Esophagus squamous epithelium (tissue), 5 donors: ENCODE results near the gene CARM1. TPM values are rescaled to one million over a fixed set of nuclear protein-coding genes. Genes with fewer than 3 reads are reported as not detected.

Experiments
- DNase-seq: peaks from one replicate; lab custom pipeline; 2025; lab: John Stamatoyannopoulos, UW
- H3K27ac ChIP-seq, 4 donors: fragments of 200-600 bp; sonication (generic); one replicate each; pipeline ENCODE4 v1.5.1; 2016 to 2019; ENCODE audit warnings: mild to moderate bottlenecking in 1 of 4
- H3K27me3 ChIP-seq, 4 donors: fragments of 200-600 bp; sonication (generic); 1 replicate in 3 of 4; 2 replicates in 1 of 4; pipeline versions ENCODE4 v1.5.1 to v1.6.0; 2017 to 2021; ENCODE audit warnings: antibody characterized with exemption in 1 of 4
- H3K36me3 ChIP-seq, 3 donors: fragments of 200-600 bp; sonication (generic); one replicate each; pipeline ENCODE4 v1.5.1; 2016 to 2019
- H3K4me1 ChIP-seq, 3 donors: fragments of 200-600 bp; sonication (generic); one replicate each; pipeline ENCODE4 v1.5.1; 2017 to 2019
- H3K4me3 ChIP-seq, 4 donors: fragments of 200-600 bp; sonication (generic); 1 replicate in 3 of 4; 2 replicates in 1 of 4; pipeline ENCODE4 v1.5.1; 2016 to 2019; ENCODE audit warnings: mild to moderate bottlenecking in 2 of 4, moderate library complexity in 1 of 4
- H3K9me3 ChIP-seq, 3 donors: fragments of 200-600 bp; sonication (generic); one replicate each; pipeline ENCODE4 v1.5.1; 2016 to 2019
- CTCF ChIP-seq, 6 experiments: fragments of 450-650 bp in 4 of 6; fragments of 200-600 bp in 2 of 6; sonication (generic) in 2 of 6; IDR thresholded peaks; one replicate each; pipeline ENCODE4 v1.5.1; 2016 to 2019; ENCODE audit warnings: antibody characterized with exemption in 6 of 6, mild to moderate bottlenecking in 4 of 6, moderate library complexity in 4 of 6
- POLR2A ChIP-seq, 4 donors: fragments of 450-650 bp; IDR thresholded peaks; one replicate each; pipeline ENCODE4 v1.6.1; 2017; ENCODE audit warnings: antibody characterized with exemption in 4 of 4, mild to moderate bottlenecking in 4 of 4, moderate library complexity in 3 of 4
- WGBS, 2 donors: methylation state at CpG; one replicate each; pipeline ENCODE4 v1.1.5; 2018; 5-methylcytosine and 5-hydroxymethylcytosine counted together
- intact Hi-C: fragments of 100-400 bp; cut with DNase I; formaldehyde crosslinking; loops from one replicate; pipeline ENCODE4 v1.15.0; 2022
- total RNA-seq, 4 donors: library from RNA; depleted of rRNA; stranded (reverse); fragments of >200 nt; gene quantifications; one replicate each; pipeline ENCODE4 v1.1.0, GENCODE V29; 2016
- donor health status: DM: yes; HTN: yes; CAD: no.

CARM1 gene
- total RNA-seq, 4 donors from 2014 or later, result 21.4 to 35.4 (median 28.5) TPM

- intact Hi-C loops, result no loop called here
- TF ChIP-seq CTCF (IDR thresholded peaks at IDR 0.05), result no peak
- TF ChIP-seq POLR2A (IDR thresholded peaks at IDR 0.05), result no peak
- no peaks in the 10 kb centered on the region for H3K9me3 ChIP-seq
- no peaks in the 10 kb centered on the region for H3K36me3 ChIP-seq
- peaks cover 40 to 91% (median 48%) of the 10 kb centered on the region in 3 donors for H3K4me1 ChIP-seq
- DNase-seq, result no peak
- no peak overlapping the region for H3K27ac ChIP-seq
- H3K4me3 ChIP-seq, result no peak overlapping the region
- 91 to 93% methylated on average over 3 to 4 of the region's 6 CpGs for WGBS, 2 donors
- no peaks in the 10 kb centered on the region for H3K27me3 ChIP-seq
Measured at GRCh38 chr19:10895363-10895762, 24.0 kb downstream of the CARM1 start.

- no peak for DNase-seq
- intact Hi-C loops, result no loop called here
- TF ChIP-seq CTCF (IDR thresholded peaks at IDR 0.05) (no peak), POLR2A (IDR thresholded peaks at IDR 0.05) (no peak)
- Histone ChIP-seq H3K36me3 (no peaks in the 10 kb centered on the region), H3K27ac (no peak overlapping the region), H3K4me1 (peaks cover 38 to 91% (median 46%) of the 10 kb centered on the region in 3 donors), H3K9me3 (no peaks in the 10 kb centered on the region), H3K27me3 (no peaks in the 10 kb centered on the region), H3K4me3 (no peak overlapping the region)
- 89 to 94% methylated on average over 10 to 11 of the region's 12 CpGs for WGBS, 2 donors
Measured at GRCh38 chr19:10895920-10896319, 24.6 kb downstream of the CARM1 start.

GRCh38 chr19:10896851-10897526, 25.6 kb downstream of the CARM1 start:
- intact Hi-C loops, result no loop called here
- TF ChIP-seq POLR2A (IDR thresholded peaks at IDR 0.05), result no peak
- TF ChIP-seq CTCF (IDR thresholded peaks at IDR 0.05), result no peak
- Histone ChIP-seq H3K36me3 (no peaks in the 10 kb centered on the region), H3K27ac (no peak overlapping the region), H3K27me3 (no peaks in the 10 kb centered on the region), H3K9me3 (no peaks in the 10 kb centered on the region), H3K4me1 (peaks cover 37 to 91% (median 44%) of the 10 kb centered on the region in 3 donors), H3K4me3 (no peak overlapping the region)
- DNase-seq, result no peak
- 28 to 55% methylated on average over 3 to 4 of the region's 7 CpGs for WGBS, 2 donors

GRCh38 chr19:10898633-10899032, 27.3 kb downstream of the CARM1 start:
- TF ChIP-seq POLR2A (IDR thresholded peaks at IDR 0.05) (no peak), CTCF (IDR thresholded peaks at IDR 0.05) (no peak)
- Histone ChIP-seq H3K36me3 (no peaks in the 10 kb centered on the region), H3K4me1 (peaks cover 31 to 74% (median 39%) of the 10 kb centered on the region in 3 donors), H3K9me3 (no peaks in the 10 kb centered on the region), H3K27ac (peak overlapping the region; percentile 21 to 83 (median 74)), H3K27me3 (no peaks in the 10 kb centered on the region), H3K4me3 (no peak overlapping the region)
- 29 to 38% methylated on average over 3 to 4 of the region's 10 CpGs for WGBS, 2 donors
- no peak for DNase-seq
- intact Hi-C loops, result no loop called here

- no peak for TF ChIP-seq CTCF (IDR thresholded peaks at IDR 0.05)
- TF ChIP-seq POLR2A (IDR thresholded peaks at IDR 0.05), result no peak
- intact Hi-C loops, result no loop called here
- peaks cover 31 to 69% (median 39%) of the 10 kb centered on the region in 3 donors for H3K4me1 ChIP-seq
- no peaks in the 10 kb centered on the region for H3K9me3 ChIP-seq
- no peaks in the 10 kb centered on the region for H3K27me3 ChIP-seq
- 49 to 51% methylated on average over 2 of the region's 10 CpGs for WGBS, 2 donors
- peak overlapping the region; percentile 68 to 83 (median 77) for H3K27ac ChIP-seq
- peak overlapping the region in 2 of 4 donors; percentile 9 to 26 for H3K4me3 ChIP-seq
- peaks cover 0 to 2% (median 0%) of the 10 kb centered on the region in 3 donors for H3K36me3 ChIP-seq
- DNase-seq, result no peak
Measured at GRCh38 chr19:10899151-10899653, 27.8 kb downstream of the CARM1 start.
